Panc1 (cell line): ENCODE data around the gene SLC29A1.

Source experiments
- CTCF ChIP-seq: fragments of 450-650 bp; IDR thresholded peaks from 2 replicates; pipeline ENCODE4 v1.5.1; 2017; ENCODE audit warnings: mild to moderate bottlenecking
- POLR2AphosphoS5 ChIP-seq: IDR thresholded peaks from 2 replicates; pipeline ENCODE4 v1.6.1; 2012; ENCODE audit warnings: mild to moderate bottlenecking, low read depth, low read length, moderate library complexity
- REST ChIP-seq, 2 experiments: IDR thresholded peaks; 2 replicates each; pipeline ENCODE4 v1.6.1; 2011 to 2012; ENCODE audit warnings: low read depth in 2 of 2, control low read depth in 1 of 2, low read length in 1 of 2, mild to moderate bottlenecking in 1 of 2, moderate library complexity in 1 of 2; ENCODE audit not compliant: insufficient read depth in 1 of 2
- SIN3A ChIP-seq: IDR thresholded peaks from 2 replicates; pipeline ENCODE4 v1.6.1; 2012; ENCODE audit warnings: low read depth, mild to moderate bottlenecking, low read length, moderate library complexity, borderline replicate concordance; ENCODE audit not compliant: insufficient read depth
- TCF7L2 ChIP-seq: IDR thresholded peaks from 2 replicates; pipeline ENCODE4 v1.6.1; 2011; ENCODE audit warnings: mild to moderate bottlenecking, low read depth, low read length, inconsistent platforms

GRCh38 chr6:44230034-44230675 lies 6.8 kb downstream of the SLC29A1 start:
- TF ChIP-seq CTCF (no peak), REST (IDR thresholded peaks at IDR 0.05; ENCODE audit: insufficient read depth in 1 of 2, low read depth in 2 of 2, low read length in 1 of 2) (no peak), POLR2AphosphoS5 (no peak), TCF7L2 (no peak), SIN3A (no peak)
